ENCODE data around the gene RPS27L. TPM values are rescaled to one million over a fixed set of nuclear protein-coding genes. Genes with fewer than 3 reads are reported as not detected.

RPS27L gene
- total and polyA plus RNA-seq, 9 of the 15 experiments (the other 6 are each of a cell fraction or from before 2014, with no cell fraction given) = 72.2 to 382 (median 116) TPM

DNA sequence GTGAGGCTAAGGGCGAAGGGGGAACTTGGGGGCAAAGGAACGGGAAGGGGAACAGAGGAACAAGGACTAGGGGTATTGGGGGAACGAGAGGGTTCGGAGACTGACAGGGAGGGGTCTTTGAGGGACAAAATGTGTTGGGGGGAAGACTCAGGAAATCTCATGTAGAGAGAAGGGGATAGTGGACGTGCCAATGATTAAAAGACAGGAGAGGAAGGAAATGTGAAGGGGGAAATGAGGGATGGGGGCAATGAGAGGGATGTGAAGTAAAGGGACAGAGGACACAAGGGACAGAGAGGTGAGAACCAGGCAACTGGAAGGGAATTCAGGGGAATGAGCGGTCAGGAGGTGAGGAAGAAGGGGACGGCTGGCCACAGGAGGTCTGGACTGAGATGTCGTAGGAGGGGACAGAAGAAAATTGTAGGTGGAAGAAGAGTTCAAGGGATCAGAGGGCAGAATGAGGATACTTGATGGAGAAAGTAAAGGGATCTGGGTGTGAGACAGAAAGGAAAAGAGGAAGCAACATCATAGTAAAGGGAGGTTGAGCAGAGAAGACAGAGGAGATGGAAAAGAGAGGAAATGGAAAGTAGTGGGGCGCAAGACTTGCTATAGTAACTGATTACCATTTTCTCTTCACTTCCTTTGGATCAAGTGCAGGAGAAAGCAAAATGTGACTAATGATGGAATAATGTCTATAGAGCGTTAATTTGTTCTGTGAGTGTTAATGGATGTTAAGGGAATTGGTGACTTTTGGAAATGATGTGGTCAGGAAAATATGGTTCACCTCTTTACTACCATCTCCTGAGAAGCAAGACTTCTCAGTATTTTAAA, 32.9 kb upstream of the RPS27L start (continued):
- TF ChIP-seq POLR2G (IDR thresholded peaks at IDR 0.05; ENCODE audit: low read depth, low read length) = no peak
- TF ChIP-seq ZBTB8A (IDR thresholded peaks at IDR 0.05; ENCODE audit: partially characterized antibody) = no peak
- TF ChIP-seq KDM5B (IDR thresholded peaks at IDR 0.05; ENCODE audit: insufficient replicate concordance, low read depth, low read length) = no peak
- TF ChIP-seq, protein P1, sequence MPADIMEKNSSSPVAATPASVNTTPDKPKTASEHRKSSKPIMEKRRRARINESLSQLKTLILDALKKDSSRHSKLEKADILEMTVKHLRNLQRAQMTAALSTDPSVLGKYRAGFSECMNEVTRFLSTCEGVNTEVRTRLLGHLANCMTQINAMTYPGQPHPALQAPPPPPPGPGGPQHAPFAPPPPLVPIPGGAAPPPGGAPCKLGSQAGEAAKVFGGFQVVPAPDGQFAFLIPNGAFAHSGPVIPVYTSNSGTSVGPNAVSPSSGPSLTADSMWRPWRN (IDR thresholded peaks at IDR 0.05; ENCODE audit: low read depth) = no peak
- no peak for TF ChIP-seq FOXA1 (IDR thresholded peaks at IDR 0.05; ENCODE audit: borderline replicate concordance)
- TF ChIP-seq, protein P2, sequence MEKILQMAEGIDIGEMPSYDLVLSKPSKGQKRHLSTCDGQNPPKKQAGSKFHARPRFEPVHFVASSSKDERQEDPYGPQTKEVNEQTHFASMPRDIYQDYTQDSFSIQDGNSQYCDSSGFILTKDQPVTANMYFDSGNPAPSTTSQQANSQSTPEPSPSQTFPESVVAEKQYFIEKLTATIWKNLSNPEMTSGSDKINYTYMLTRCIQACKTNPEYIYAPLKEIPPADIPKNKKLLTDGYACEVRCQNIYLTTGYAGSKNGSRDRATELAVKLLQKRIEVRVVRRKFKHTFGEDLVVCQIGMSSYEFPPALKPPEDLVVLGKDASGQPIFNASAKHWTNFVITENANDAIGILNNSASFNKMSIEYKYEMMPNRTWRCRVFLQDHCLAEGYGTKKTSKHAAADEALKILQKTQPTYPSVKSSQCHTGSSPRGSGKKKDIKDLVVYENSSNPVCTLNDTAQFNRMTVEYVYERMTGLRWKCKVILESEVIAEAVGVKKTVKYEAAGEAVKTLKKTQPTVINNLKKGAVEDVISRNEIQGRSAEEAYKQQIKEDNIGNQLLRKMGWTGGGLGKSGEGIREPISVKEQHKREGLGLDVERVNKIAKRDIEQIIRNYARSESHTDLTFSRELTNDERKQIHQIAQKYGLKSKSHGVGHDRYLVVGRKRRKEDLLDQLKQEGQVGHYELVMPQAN (IDR thresholded peaks at IDR 0.05; ENCODE audit: borderline replicate concordance) = peak; percentile 65; the same call in 1 of the 2 replicates
- no peak for TF ChIP-seq SIN3B (IDR thresholded peaks at IDR 0.05; ENCODE audit: low read depth)
- TF ChIP-seq, protein P3, sequence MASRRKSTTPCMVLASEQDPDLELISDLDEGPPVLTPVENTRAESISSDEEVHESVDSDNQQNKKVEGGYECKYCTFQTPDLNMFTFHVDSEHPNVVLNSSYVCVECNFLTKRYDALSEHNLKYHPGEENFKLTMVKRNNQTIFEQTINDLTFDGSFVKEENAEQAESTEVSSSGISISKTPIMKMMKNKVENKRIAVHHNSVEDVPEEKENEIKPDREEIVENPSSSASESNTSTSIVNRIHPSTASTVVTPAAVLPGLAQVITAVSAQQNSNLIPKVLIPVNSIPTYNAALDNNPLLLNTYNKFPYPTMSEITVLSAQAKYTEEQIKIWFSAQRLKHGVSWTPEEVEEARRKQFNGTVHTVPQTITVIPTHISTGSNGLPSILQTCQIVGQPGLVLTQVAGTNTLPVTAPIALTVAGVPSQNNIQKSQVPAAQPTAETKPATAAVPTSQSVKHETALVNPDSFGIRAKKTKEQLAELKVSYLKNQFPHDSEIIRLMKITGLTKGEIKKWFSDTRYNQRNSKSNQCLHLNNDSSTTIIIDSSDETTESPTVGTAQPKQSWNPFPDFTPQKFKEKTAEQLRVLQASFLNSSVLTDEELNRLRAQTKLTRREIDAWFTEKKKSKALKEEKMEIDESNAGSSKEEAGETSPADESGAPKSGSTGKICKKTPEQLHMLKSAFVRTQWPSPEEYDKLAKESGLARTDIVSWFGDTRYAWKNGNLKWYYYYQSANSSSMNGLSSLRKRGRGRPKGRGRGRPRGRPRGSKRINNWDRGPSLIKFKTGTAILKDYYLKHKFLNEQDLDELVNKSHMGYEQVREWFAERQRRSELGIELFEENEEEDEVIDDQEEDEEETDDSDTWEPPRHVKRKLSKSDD (conservative IDR thresholded peaks at IDR 0.05; ENCODE audit: low read length) = no peak
- no peak for TF ChIP-seq TFAM (CRISPR knock-in tag; conservative IDR thresholded peaks at IDR 0.05)
- no peak for TF ChIP-seq ZKSCAN8 (CRISPR knock-in tag; IDR thresholded peaks at IDR 0.05)
- TF ChIP-seq ZNF444 (CRISPR knock-in tag; IDR thresholded peaks at IDR 0.05) = no peak
- no peak for TF ChIP-seq ZNF76 (CRISPR knock-in tag; IDR thresholded peaks at IDR 0.05; ENCODE audit: borderline replicate concordance)
- no peak for TF ChIP-seq POLR2AphosphoS2 (IDR thresholded peaks at IDR 0.05; ENCODE audit: low read length)
- TF ChIP-seq SMAD3 (CRISPR knock-in tag; conservative IDR thresholded peaks at IDR 0.05) = no peak
- TF ChIP-seq ZNF23 (CRISPR knock-in tag; IDR thresholded peaks at IDR 0.05) = no peak
- TF ChIP-seq ZNF696 (CRISPR knock-in tag; conservative IDR thresholded peaks at IDR 0.05) = no peak

All from K562 (cell line).